ENCODE measurements around the gene GALNT7.

Gene GALNT7

GRCh38 chr4:173365359-173365996 lies 196.9 kb downstream of the GALNT7 start:
- DNase-seq = no peak

GRCh38 chr4:173367285-173367684 lies 198.7 kb downstream of the GALNT7 start:
- no peak for DNase-seq

GRCh38 chr4:173367946-173368345 lies 199.3 kb downstream of the GALNT7 start:
- DNase-seq = no peak

- DNase-seq = peak; percentile 63
These were observed 201.5 kb downstream of the GALNT7 start for GRCh38 chr4:173370130-173370476.

DNA sequence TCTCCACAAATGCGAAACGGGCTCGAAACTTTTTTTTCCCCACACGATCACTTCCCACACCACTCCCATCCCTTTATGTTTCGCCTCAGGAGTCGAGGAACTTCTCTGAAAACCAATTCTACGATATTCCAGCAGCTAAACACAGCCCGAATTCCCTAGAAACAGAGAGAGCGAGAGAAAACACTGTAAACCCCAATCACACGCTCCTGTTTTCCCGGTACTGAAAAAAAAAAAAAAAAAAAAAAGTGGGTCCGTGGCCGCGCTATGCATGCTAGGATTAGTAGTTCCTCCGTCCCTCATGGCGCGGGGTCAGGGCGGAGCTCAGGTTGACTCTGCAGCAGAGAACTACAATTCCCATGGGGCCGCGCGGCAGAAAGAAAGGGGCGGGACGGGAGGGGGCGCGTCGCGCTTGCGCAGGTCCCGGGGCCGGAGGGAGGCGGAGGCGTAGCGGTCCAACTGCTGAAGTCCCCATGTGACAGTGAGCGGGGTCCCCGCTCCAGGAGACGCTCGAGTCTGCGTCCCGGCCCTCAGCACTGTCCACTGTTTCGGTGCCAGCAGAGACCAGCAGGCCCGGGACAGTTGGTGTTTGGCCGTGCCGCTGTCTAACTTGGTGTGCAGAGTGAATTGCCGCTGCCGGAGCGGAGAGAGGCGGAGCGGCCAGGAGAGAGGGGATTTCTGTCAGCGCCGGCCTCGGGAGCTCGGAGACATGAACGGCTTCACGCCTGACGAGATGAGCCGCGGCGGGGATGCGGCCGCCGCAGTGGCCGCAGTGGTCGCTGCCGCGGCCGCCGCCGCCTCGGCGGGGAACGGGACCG lies 202.1 kb downstream of the GALNT7 start, which contains the start of gene SAP30:
SAP30 (plus strand) TSS at position 478 of the 815 bp plus-strand sequence; CDS start at position 707, 229 bp downstream.
- DNase-seq = peak; percentile 97

DNA sequence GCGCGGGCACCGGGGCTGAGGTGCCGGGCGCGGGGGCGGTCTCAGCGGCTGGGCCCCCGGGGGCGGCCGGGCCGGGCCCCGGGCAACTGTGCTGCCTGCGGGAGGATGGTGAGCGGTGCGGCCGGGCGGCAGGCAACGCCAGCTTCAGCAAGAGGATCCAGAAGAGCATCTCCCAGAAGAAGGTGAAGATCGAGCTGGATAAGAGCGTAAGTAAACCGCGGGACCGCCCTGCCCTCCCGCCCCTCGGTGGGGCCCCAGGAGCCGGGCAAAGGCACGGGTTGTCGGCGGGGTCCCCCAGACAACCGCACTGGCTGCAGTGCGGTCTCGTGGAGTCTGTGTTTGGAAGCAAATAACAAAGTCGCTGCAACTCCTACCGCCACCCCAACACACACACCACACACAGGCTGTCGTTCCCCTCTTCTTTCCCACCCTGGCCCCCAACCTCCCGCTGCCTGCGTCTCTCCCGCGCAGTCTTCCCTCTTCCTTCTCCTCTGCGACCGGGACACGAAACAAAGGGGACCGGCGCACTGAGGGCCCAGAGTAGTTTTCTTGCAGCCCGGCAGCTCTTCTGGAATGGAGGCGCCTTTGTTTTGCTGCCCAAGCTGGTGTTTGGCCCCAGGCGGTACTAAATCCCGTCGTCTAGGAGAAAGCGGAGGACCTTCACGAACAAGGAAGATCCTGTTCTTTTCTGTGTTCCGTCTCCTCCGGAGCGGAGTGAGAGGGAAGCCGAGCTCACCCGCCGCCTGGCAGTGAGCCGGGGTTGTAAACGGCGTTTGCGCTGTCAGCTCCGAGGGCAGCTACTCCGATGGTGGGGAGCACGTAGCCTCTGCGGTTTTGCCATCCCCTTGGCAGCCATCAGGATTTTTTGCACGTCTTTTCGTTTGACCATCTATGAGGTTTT lies 202.9 kb downstream of the GALNT7 start:
- peak; percentile 37 for DNase-seq
